ENCODE measurements around the gene DMRTC2. TPM values are rescaled to one million over a fixed set of nuclear protein-coding genes. Genes with fewer than 3 reads are reported as not detected.
A peak's percentile ranks its signal among the peaks of the same experiment; 100 is the strongest.

DMRTC2 gene
- total RNA-seq, 1 experiment from 2014 or later: not detected

DNA sequence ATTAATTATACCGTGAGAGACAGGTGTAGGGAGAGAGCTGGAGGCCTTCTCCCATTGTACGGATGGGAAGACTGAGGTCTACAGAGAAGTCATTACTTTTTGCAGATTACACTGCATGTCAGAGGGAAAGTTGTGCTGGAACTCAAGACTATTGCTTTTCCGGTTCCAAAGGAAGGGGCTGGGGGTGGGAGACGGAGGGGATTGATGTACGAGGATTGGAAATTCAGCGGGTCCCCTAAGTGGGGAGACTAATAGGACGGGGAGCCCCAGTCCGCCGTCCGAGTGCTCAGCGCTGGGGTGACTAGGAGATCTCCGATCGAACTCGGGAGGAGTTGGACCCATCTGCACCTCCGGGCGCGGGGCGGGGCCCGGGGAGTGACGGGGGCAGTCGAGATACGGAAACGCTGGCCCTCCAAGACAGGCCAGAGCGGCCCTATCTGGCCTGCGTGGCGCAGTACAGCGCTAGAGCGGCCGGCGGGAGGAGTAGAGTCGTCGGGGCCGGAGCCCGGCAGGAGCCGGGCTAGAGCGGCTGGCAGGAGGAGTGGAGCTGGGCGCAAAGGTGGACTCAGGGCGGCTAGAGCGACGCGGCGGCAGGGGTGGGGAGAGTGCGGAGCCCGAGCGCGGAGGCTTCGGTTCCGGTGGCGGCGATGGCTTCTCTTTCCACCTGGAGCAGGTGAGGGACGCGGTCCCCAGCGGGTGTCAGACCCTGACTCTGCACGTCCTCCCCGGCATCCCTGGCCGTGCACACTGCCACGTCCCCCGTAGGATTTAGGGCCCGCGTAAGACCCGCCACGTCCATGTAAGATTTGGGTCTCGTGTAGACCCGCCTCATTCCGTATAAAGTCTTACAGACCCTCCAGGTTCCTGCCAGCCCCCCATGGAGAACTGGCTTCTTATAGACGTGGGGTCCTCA lies 39.2 kb downstream of the DMRTC2 start (continued):
- no peak for TF ChIP-seq MXD4 (CRISPR knock-in tag; IDR thresholded peaks at IDR 0.05; ENCODE audit: borderline replicate concordance)
- TF ChIP-seq ELF4 (CRISPR knock-in tag; IDR thresholded peaks at IDR 0.05; ENCODE audit: low read depth): no peak
- peak; percentile 31; the same call in 1 of the 2 replicates for TF ChIP-seq TEAD1 (CRISPR knock-in tag; IDR thresholded peaks at IDR 0.05)
- TF ChIP-seq, protein P1, sequence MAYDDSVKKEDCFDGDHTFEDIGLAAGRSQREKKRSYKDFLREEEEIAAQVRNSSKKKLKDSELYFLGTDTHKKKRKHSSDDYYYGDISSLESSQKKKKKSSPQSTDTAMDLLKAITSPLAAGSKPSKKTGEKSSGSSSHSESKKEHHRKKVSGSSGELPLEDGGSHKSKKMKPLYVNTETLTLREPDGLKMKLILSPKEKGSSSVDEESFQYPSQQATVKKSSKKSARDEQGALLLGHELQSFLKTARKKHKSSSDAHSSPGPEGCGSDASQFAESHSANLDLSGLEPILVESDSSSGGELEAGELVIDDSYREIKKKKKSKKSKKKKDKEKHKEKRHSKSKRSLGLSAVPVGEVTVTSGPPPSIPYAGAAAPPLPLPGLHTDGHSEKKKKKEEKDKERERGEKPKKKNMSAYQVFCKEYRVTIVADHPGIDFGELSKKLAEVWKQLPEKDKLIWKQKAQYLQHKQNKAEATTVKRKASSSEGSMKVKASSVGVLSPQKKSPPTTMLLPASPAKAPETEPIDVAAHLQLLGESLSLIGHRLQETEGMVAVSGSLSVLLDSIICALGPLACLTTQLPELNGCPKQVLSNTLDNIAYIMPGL (CRISPR knock-in tag; IDR thresholded peaks at IDR 0.05): peak; percentile 51; the same call in 1 of the 2 replicates
- peak; percentile 63; the same call in 1 of the 2 replicates for TF ChIP-seq GABPB1 (CRISPR knock-in tag; IDR thresholded peaks at IDR 0.05)
- TF ChIP-seq JAZF1 (CRISPR knock-in tag; IDR thresholded peaks at IDR 0.05): no peak
- TF ChIP-seq, protein P2, sequence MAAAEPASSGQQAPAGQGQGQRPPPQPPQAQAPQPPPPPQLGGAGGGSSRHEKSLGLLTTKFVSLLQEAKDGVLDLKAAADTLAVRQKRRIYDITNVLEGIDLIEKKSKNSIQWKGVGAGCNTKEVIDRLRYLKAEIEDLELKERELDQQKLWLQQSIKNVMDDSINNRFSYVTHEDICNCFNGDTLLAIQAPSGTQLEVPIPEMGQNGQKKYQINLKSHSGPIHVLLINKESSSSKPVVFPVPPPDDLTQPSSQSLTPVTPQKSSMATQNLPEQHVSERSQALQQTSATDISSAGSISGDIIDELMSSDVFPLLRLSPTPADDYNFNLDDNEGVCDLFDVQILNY (CRISPR knock-in tag; IDR thresholded peaks at IDR 0.05): peak; percentile 33; the same call in 1 of the 2 replicates
- no peak for TF ChIP-seq NFATC4 (CRISPR knock-in tag; IDR thresholded peaks at IDR 0.05)
- TF ChIP-seq NFYB (CRISPR knock-in tag; conservative IDR thresholded peaks at IDR 0.05; ENCODE audit: low read depth): no peak
- TF ChIP-seq NR2C2 (CRISPR knock-in tag; IDR thresholded peaks at IDR 0.05): no peak
- no peak for TF ChIP-seq SMAD4 (CRISPR knock-in tag; IDR thresholded peaks at IDR 0.05)
- TF ChIP-seq, protein P3, sequence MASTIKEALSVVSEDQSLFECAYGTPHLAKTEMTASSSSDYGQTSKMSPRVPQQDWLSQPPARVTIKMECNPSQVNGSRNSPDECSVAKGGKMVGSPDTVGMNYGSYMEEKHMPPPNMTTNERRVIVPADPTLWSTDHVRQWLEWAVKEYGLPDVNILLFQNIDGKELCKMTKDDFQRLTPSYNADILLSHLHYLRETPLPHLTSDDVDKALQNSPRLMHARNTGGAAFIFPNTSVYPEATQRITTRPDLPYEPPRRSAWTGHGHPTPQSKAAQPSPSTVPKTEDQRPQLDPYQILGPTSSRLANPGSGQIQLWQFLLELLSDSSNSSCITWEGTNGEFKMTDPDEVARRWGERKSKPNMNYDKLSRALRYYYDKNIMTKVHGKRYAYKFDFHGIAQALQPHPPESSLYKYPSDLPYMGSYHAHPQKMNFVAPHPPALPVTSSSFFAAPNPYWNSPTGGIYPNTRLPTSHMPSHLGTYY (CRISPR knock-in tag; IDR thresholded peaks at IDR 0.05): no peak
- TF ChIP-seq ZNF671 (CRISPR knock-in tag; IDR thresholded peaks at IDR 0.05): no peak
- no peak for TF ChIP-seq PRRX2 (CRISPR knock-in tag; IDR thresholded peaks at IDR 0.05)
- TF ChIP-seq, protein P4, sequence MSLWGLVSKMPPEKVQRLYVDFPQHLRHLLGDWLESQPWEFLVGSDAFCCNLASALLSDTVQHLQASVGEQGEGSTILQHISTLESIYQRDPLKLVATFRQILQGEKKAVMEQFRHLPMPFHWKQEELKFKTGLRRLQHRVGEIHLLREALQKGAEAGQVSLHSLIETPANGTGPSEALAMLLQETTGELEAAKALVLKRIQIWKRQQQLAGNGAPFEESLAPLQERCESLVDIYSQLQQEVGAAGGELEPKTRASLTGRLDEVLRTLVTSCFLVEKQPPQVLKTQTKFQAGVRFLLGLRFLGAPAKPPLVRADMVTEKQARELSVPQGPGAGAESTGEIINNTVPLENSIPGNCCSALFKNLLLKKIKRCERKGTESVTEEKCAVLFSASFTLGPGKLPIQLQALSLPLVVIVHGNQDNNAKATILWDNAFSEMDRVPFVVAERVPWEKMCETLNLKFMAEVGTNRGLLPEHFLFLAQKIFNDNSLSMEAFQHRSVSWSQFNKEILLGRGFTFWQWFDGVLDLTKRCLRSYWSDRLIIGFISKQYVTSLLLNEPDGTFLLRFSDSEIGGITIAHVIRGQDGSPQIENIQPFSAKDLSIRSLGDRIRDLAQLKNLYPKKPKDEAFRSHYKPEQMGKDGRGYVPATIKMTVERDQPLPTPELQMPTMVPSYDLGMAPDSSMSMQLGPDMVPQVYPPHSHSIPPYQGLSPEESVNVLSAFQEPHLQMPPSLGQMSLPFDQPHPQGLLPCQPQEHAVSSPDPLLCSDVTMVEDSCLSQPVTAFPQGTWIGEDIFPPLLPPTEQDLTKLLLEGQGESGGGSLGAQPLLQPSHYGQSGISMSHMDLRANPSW (CRISPR knock-in tag; conservative IDR thresholded peaks at IDR 0.05; ENCODE audit: low read depth): no peak
- TF ChIP-seq, protein P5, sequence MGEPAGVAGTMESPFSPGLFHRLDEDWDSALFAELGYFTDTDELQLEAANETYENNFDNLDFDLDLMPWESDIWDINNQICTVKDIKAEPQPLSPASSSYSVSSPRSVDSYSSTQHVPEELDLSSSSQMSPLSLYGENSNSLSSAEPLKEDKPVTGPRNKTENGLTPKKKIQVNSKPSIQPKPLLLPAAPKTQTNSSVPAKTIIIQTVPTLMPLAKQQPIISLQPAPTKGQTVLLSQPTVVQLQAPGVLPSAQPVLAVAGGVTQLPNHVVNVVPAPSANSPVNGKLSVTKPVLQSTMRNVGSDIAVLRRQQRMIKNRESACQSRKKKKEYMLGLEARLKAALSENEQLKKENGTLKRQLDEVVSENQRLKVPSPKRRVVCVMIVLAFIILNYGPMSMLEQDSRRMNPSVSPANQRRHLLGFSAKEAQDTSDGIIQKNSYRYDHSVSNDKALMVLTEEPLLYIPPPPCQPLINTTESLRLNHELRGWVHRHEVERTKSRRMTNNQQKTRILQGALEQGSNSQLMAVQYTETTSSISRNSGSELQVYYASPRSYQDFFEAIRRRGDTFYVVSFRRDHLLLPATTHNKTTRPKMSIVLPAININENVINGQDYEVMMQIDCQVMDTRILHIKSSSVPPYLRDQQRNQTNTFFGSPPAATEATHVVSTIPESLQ (CRISPR knock-in tag; IDR thresholded peaks at IDR 0.05): no peak
- TF ChIP-seq ZNF416 (CRISPR knock-in tag; IDR thresholded peaks at IDR 0.05): no peak
- no peak for TF ChIP-seq TEAD4 (CRISPR knock-in tag; IDR thresholded peaks at IDR 0.05)
- TF ChIP-seq, protein P6, sequence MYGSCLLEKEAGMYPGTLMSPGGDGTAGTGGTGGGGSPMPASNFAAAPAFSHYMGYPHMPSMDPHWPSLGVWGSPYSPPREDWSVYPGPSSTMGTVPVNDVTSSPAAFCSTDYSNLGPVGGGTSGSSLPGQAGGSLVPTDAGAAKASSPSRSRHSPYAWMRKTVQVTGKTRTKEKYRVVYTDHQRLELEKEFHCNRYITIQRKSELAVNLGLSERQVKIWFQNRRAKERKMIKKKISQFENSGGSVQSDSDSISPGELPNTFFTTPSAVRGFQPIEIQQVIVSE (CRISPR knock-in tag; IDR thresholded peaks at IDR 0.05; ENCODE audit: borderline replicate concordance): no peak
- no peak for TF ChIP-seq RORB (CRISPR knock-in tag; IDR thresholded peaks at IDR 0.05)
- TF ChIP-seq ZBTB21 (CRISPR knock-in tag; IDR thresholded peaks at IDR 0.05; ENCODE audit: borderline replicate concordance): peak; percentile 67; the same call in 1 of the 2 replicates
- no peak for TF ChIP-seq RELA (CRISPR knock-in tag; IDR thresholded peaks at IDR 0.05; ENCODE audit: borderline replicate concordance)
- TF ChIP-seq, protein P7, sequence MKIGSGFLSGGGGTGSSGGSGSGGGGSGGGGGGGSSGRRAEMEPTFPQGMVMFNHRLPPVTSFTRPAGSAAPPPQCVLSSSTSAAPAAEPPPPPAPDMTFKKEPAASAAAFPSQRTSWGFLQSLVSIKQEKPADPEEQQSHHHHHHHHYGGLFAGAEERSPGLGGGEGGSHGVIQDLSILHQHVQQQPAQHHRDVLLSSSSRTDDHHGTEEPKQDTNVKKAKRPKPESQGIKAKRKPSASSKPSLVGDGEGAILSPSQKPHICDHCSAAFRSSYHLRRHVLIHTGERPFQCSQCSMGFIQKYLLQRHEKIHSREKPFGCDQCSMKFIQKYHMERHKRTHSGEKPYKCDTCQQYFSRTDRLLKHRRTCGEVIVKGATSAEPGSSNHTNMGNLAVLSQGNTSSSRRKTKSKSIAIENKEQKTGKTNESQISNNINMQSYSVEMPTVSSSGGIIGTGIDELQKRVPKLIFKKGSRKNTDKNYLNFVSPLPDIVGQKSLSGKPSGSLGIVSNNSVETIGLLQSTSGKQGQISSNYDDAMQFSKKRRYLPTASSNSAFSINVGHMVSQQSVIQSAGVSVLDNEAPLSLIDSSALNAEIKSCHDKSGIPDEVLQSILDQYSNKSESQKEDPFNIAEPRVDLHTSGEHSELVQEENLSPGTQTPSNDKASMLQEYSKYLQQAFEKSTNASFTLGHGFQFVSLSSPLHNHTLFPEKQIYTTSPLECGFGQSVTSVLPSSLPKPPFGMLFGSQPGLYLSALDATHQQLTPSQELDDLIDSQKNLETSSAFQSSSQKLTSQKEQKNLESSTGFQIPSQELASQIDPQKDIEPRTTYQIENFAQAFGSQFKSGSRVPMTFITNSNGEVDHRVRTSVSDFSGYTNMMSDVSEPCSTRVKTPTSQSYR (CRISPR knock-in tag; IDR thresholded peaks at IDR 0.05): peak; percentile 48; the same call in 1 of the 2 replicates
- no peak for TF ChIP-seq CBFB (CRISPR knock-in tag; IDR thresholded peaks at IDR 0.05; ENCODE audit: low read depth)
